NCI-H187 (cell line): ENCODE measurements around the gene ITPKB.
"Not testable (repeated sequence)": the region's sequence is repeated elsewhere in the genome, so short reads cannot be mapped to it uniquely, and the experiment has no call there.

Source experiments
- DNase-seq, 2 experiments: peaks; one replicate each; lab custom pipeline; 2025; lab: John Stamatoyannopoulos, UW

The ITPKB gene

GRCh38 chr1:226754793-226755533 is 15.9 kb upstream of the ITPKB start:
- no peak for DNase-seq

GRCh38 chr1:226754097-226754496 is 15.0 kb upstream of the ITPKB start:
- DNase-seq: no peak

GRCh38 chr1:226751703-226752102 is 12.6 kb upstream of the ITPKB start:
- no peak for DNase-seq

DNA sequence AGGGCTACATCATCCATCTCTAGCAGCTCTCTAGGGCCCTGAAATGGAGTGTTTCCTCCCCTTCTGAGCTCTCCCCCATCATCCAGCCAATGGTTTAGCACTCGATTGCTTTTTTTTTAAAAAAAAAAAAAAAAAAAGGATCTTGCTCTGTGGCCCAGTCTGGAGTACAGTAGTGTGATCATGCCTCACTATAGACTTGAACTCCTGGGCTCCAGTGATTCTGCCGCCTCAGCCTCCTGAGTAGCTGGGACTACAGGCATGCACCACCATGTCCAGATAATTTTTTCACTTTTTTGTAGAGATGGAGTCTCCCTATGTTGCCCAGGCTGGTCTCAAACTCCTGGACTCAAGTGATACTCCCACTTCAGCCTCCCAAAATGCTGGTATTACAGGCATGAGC is 12.1 kb upstream of the ITPKB start:
- DNase-seq: no peak

DNA sequence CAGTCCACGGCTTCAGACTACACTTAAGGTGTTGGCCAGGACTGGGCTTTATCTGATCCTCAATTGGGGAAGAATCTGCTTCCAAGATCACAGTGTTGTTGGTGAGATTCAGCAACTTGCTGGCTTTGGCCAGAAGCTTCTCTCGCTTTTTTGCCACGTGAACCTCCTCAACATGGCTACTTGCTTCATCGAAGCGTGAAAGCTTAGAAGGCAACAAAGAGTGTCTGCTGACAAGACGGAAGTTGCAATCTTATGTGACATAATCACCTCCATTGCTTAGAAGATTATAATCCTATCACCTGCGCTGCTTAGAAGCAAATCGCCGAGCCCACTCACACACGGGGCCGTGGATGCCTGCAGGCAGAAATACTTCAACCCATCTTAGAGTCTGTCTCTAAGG is 10.4 kb upstream of the ITPKB start:
- no peak for DNase-seq

DNA sequence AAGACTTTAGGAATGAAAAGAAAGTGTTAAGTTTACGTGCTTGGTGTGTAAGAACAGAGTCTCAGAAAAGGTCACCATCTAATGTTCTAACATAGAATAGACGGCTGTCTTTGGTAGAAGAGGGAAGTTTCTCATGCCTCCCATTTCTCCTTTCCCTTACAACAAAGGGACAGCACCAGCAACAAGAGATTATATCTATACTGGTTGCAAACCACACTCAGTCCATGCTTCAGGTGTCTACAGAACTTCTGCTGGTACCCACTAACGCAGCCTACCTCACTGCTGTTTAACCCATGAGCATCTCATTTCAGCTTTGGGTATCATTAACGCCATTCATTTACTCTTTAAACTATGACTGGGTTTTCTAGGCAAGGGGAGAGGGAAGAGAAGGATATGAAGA is 9.2 kb upstream of the ITPKB start:
- no peak for DNase-seq

DNA sequence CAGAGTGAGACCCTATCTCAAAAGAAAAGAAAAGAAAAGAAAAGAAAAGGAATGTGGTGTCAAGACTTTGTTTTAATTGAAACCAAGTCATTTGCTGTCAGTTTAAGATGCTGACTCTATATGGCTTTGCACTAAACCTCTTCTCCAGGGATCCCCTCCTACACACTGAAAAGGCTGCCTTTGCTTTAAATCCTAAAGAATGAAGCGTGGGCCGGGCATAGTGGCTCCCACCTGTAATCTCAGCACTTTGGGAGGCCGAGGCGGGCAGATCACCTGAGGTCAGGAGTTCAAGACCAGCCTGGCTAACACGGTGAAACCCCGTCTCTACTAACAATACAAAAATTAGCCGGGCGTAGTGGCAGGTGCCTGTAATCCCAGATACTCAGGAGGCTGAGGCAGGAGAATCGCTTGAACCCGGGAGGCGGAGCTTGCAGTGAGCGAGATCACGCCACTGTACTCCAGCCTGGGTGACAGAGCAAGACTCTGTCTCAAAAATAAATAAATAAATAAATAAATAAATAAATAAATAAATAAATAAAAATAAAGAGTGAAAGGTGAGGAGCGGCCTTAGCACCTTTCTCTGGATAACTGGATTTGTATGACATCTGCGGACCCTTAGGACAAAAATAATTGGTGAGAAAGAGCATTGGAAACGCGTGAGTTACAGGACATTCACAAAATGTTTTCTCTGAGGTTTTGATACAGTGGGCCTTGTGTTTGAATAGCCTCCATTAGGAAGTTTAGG is 8.6 kb upstream of the ITPKB start:
- not testable (repeated sequence) for DNase-seq

DNA sequence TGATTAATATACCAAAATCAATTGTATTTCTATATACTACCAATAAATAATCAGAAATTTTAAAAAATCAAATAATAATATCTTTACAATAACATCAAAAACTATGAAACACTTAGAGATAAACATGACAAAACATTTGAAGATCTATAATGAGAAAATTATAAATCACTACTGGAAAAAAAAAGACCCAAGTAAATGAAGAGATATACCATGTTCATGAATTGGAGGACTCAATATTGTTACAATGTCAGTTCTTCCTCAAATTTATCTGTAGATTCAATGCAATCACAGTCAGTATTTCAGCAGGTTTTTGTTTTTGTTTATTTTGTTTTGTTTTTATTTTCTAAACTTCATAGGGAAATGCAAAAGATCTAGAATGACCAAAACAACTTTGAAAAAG is 4.2 kb upstream of the ITPKB start:
- no peak for DNase-seq

DNA sequence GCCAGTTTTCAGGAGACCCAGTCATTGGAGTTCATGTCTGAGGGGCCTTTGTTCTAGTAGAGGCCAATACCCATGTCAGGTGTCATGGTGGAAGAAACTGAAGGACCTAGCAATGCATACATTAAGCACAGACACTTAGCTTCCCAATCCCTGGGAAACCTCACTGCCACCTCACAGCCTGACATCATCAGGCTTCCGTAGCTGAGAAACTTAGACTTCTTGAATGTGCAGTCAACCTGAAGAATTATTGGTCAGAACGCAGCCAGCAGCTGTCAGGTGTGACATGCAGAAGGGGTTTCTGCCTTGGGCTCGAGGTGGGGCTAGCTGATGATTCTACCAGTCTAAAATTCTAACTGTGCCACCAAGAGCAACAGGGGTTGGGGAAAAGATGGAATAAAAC is 1.9 kb upstream of the ITPKB start:
- DNase-seq: peak in 1 of 2 experiments; percentile 16

DNA sequence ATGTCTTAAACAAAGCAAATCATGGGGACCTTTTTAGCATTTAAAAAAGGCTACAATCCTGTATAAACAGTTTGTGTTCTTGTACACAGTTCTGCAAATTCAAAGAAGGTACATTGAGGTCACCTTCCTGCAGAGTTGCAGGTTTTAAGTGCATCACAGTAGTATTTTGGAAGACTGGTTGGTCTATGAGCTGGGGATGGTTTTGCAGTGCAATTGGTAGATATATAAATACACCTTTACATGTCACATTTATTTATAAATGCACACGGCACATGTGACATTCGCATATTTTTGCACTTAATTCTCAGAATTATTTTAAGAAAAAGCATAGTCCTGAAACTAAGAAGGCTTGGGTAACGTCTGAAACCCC is 599 bp upstream of the ITPKB start:
- DNase-seq: no peak

GRCh38 chr1:226738421-226738994 is 574 bp downstream of the ITPKB start:
- DNase-seq: no peak

DNA sequence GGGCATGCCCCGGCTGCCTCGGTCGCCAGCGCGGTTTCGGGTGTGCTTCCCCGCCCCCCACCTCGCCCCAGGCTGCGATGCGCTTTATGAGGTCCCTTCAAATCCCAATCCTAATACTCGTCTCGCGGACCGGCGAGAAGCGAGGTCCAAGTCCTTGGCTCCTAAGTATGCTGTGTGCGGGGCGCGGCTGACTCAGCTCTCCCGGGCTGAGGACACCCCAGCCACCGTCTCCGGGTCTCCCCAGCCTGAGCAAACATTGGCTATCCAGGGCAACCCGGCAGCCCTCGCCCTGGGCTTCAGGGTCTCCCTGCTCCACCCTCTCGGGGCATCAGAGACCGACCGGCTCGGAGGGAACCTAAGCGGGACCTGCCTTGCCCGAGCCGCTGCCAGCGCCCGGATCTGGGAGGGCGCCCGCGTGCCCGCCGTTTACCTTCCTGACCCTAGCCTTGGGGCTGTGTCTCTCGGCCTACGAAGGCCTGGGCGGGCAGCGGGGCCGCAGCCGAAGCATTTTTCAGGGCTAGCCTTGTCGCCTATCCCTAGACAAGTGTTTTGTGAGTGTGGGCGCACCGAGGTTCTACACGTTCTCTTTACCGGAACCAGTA is 1.2 kb downstream of the ITPKB start:
- no peak for DNase-seq

DNA sequence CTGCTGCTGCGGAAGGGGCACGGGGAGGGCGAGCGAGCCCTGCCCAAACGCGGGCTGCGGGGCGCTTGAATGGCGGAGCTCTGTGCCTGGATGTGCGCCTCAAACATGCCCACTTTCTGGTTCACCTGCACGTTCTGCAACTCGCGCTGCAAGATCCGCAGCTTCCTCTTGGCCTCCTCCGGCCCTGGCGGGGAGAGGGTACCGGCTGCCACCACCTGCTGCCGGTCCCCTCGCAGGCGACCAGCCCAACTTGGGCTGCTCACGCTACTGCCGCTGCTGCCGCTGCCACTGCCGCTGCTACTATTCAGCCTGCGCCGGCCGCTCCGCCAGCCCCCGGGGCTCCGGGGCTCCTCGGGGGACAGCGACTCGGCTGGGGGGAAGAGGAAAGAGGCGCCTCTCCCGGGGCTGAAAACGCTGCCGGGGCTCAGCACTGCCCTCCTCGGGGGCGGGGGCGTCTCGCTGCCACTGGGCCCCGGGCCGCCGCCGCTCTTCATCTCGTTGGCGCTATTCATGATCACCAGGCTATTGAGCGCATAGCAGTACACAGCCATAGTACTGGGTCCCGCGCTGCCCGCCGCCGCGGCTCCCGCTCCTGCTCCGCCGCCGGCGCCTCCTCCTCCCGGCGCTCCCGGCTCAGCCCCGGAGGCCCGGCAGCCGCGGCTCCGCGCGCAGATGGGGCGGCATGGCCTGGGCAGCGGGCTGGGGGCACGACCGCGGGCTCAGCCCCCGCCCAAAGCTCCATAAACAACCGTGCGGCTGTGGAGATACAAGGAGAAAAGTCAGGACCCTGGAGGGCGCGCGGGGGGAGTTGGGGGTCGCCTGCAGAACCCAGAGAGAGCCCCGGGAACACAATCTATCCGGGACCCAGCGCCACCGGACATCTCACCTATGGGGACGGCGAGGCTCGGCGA is 1.9 kb downstream of the ITPKB start:
- no peak for DNase-seq

GRCh38 chr1:226736001-226736907 is 2.8 kb downstream of the ITPKB start:
- DNase-seq: no peak

- DNase-seq: no peak
Observed at GRCh38 chr1:226735576-226735975, 3.5 kb downstream of the ITPKB start.

GRCh38 chr1:226734611-226735153 is 4.4 kb downstream of the ITPKB start:
- no peak for DNase-seq

- no peak for DNase-seq
Observed at GRCh38 chr1:226733876-226734275, 5.2 kb downstream of the ITPKB start.

DNA sequence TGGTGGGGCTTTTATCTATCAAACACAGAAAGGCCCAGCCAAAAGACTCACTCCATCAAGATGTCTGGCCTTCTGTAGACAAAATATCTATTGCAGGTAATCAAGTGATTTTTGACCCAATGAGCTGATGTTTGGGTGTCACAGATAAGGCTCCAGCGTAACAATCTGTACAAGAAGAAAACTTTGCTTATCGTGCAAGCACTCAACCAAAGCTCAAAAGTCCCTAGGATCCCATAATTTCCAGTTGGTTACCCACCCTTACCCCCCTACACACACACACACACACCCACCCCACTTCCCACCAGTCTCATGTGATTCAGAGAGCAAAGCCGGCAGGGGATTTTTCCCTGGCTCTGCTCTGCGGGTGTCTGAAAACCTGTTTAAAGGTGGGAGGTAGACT is 5.8 kb downstream of the ITPKB start:
- DNase-seq: no peak

DNA sequence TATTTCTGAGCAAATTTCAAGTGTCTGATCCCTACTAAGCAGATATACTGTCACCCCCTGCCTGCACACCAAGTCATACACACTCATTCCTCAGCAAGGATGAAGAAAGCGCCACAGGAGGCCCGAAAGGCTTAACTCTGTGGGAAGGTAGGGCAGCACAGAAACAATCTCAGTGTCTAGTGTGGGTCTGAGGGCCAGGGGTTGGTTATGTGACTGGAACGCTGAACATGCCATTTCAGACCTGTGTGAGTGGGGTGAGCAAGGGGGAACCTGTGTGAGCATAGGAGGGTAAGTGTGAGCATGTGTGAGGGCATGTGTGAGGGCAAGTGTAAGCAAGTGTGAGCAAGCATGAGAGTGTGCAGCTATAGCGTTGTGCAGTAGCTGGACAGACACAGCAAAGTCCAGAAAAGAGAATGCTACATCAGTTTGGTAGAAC is 6.2 kb downstream of the ITPKB start:
- no peak for DNase-seq

DNA sequence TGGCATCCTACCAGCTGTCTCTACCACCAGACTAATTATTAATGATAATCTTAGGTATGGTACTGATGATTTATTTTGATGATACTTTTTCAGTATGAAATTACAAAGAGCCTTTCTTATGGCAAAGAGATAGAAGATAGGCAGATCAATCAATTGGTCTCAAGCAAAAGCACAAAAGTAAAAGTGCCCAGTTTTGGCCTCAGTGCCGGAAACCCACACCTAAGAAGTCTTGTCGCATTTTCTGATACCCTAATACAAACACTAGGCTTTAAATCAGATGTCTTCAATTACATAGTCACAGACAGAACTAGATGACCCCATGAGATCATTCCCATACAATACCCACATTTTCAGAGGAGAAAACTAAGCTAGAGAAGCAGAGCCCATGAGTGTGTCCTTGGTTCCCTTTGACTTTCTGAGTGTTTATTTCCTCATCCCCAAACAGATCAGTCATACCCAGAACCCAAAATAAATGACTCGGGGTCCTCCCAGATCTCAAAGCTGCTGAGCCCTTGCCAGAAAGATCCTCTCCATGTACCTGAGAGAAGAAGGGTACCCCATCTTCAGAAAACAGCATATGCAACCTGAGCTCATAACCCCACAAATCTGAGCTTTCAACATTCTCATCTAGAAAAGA is 7.7 kb downstream of the ITPKB start:
- no peak for DNase-seq
